DOHH2 (cell line): ENCODE data around the gene HLA-DOA.

ENCODE experiments used
- H3F3A ChIP-seq: fragments of 200-600 bp; sonication (generic), shearing (Covaris generic); 2 replicates; pipeline ENCODE4 v1.6.0; 2016; ENCODE audit warnings: antibody characterized with exemption, mild to moderate bottlenecking; ENCODE audit not compliant: control insufficient read depth, insufficient read depth
- H3K27ac ChIP-seq: fragments of 200-600 bp; sonication (generic); 2 replicates; pipeline ENCODE4 v1.5.1; 2014; ENCODE audit warnings: low read depth, mild to moderate bottlenecking, low read length, moderate library complexity
- H3K27me3 ChIP-seq: fragments of 200-600 bp; sonication (generic); 2 replicates; pipeline ENCODE4 v1.6.1; 2014; ENCODE audit warnings: mild to moderate bottlenecking, low read length, mixed read lengths; ENCODE audit not compliant: control insufficient read depth
- H3K36me3 ChIP-seq: fragments of 200-600 bp; sonication (generic); 2 replicates; pipeline ENCODE4 v1.6.1; 2014; ENCODE audit warnings: mild to moderate bottlenecking, low read length, moderate library complexity, mixed read lengths; ENCODE audit not compliant: control insufficient read depth
- H3K4me1 ChIP-seq: fragments of 200-600 bp; sonication (generic); 2 replicates; pipeline ENCODE4 v1.6.1; 2014; ENCODE audit warnings: mild to moderate bottlenecking, low read length, mixed read lengths; ENCODE audit not compliant: control insufficient read depth
- H3K4me2 ChIP-seq: fragments of 200-600 bp; sonication (generic); 2 replicates; pipeline ENCODE4 v1.6.0; 2014; ENCODE audit warnings: mild to moderate bottlenecking, low read length, moderate library complexity
- H3K4me3 ChIP-seq: fragments of 200-600 bp; sonication (generic); 2 replicates; pipeline ENCODE4 v1.5.1; 2014; ENCODE audit warnings: mild to moderate bottlenecking, low read length, mixed read lengths
- H3K79me2 ChIP-seq: fragments of 200-600 bp; sonication (generic); 2 replicates; pipeline ENCODE4 v1.6.1; 2014; ENCODE audit warnings: mild to moderate bottlenecking, low read length, mixed read lengths; ENCODE audit not compliant: control insufficient read depth
- H3K9me2 ChIP-seq: fragments of 200-600 bp; sonication (generic); replicated peaks from 2 replicates; pipeline ENCODE4 v1.6.1; 2014; ENCODE audit warnings: mild to moderate bottlenecking, low read length, mixed read lengths; ENCODE audit not compliant: control insufficient read depth
- H3K9me3 ChIP-seq: fragments of 200-600 bp; sonication (generic); 2 replicates; pipeline ENCODE4 v1.6.1; 2014; ENCODE audit warnings: antibody characterized with exemption, low read length, mixed read lengths; ENCODE audit not compliant: control insufficient read depth, insufficient read depth
- H4K20me1 ChIP-seq: fragments of 200-600 bp; sonication (generic); 2 replicates; pipeline ENCODE4 v1.6.0; 2014; ENCODE audit warnings: low read depth, mild to moderate bottlenecking, antibody characterized with exemption, low read length, moderate library complexity; ENCODE audit not compliant: control insufficient read depth, insufficient read depth
- EZH2phosphoT487 ChIP-seq: fragments of 200-600 bp; sonication (generic); IDR thresholded peaks from 2 replicates; pipeline ENCODE4 v1.6.1; 2017; ENCODE audit warnings: borderline replicate concordance, mild to moderate bottlenecking, antibody characterized with exemption, low read length, moderate library complexity, mixed read lengths
- TF ChIP-seq, protein P1 (sequence below): fragments of 200-600 bp; sonication (generic); IDR thresholded peaks from one replicate; pipeline ENCODE4 v1.5.1; 2014; ENCODE audit warnings: antibody characterized with exemption, mild to moderate bottlenecking, low read depth, low read length; ENCODE audit not compliant: poor library complexity, severe bottlenecking

The HLA-DOA gene

DNA sequence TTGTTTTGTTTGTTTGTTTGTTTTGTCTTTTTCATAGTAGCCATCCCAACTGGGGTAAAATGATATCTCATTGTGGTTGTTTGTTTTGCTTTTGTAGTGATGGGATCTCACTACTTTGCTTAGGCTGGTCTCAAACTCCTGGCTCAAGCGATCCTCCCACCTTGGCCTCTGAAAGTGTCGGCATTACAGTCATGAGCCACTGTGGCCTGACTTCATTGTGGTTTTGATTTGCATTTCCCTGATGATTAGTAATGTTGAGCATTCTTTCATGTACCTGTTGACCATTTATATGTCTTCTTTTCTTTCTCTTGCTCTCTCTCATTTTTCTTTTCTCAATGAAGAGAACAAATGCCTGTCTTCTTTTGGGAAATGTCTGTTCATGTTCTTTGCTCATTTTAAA is 30.8 kb upstream of the HLA-DOA start:
- H3K4me2 ChIP-seq, result no peak overlapping the region
- no peak overlapping the region for H3K4me3 ChIP-seq
- TF ChIP-seq, protein P1, sequence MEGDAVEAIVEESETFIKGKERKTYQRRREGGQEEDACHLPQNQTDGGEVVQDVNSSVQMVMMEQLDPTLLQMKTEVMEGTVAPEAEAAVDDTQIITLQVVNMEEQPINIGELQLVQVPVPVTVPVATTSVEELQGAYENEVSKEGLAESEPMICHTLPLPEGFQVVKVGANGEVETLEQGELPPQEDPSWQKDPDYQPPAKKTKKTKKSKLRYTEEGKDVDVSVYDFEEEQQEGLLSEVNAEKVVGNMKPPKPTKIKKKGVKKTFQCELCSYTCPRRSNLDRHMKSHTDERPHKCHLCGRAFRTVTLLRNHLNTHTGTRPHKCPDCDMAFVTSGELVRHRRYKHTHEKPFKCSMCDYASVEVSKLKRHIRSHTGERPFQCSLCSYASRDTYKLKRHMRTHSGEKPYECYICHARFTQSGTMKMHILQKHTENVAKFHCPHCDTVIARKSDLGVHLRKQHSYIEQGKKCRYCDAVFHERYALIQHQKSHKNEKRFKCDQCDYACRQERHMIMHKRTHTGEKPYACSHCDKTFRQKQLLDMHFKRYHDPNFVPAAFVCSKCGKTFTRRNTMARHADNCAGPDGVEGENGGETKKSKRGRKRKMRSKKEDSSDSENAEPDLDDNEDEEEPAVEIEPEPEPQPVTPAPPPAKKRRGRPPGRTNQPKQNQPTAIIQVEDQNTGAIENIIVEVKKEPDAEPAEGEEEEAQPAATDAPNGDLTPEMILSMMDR, result no peak
- no peak for TF ChIP-seq EZH2phosphoT487
- H3F3A ChIP-seq, result no peaks in the 10 kb centered on the region
- no peaks in the 10 kb centered on the region for H3K36me3 ChIP-seq
- H3K9me3 ChIP-seq, result peaks cover 2% of the 10 kb centered on the region; the same call in 1 of the 2 replicates
- no peaks in the 10 kb centered on the region for H4K20me1 ChIP-seq
- no peak overlapping the region for H3K27ac ChIP-seq
- H3K4me1 ChIP-seq, result peaks cover 7% of the 10 kb centered on the region; the same call in 1 of the 2 replicates
- no peaks in the 10 kb centered on the region for H3K79me2 ChIP-seq
- no peaks in the 10 kb centered on the region for H3K27me3 ChIP-seq
- no peaks in the 10 kb centered on the region for H3K9me2 ChIP-seq

GRCh38 chr6:33036535-33036934 is 27.1 kb upstream of the HLA-DOA start:
- no peak overlapping the region for H3K27ac ChIP-seq
- TF ChIP-seq, protein P1, result no peak
- no peak for TF ChIP-seq EZH2phosphoT487
- no peaks in the 10 kb centered on the region for H3K79me2 ChIP-seq
- no peaks in the 10 kb centered on the region for H3K36me3 ChIP-seq
- H3K9me3 ChIP-seq, result peaks cover 2% of the 10 kb centered on the region; the same call in 1 of the 2 replicates
- no peak overlapping the region for H3K4me3 ChIP-seq
- H3K4me2 ChIP-seq, result no peak overlapping the region
- no peaks in the 10 kb centered on the region for H3K9me2 ChIP-seq
- H3K27me3 ChIP-seq, result no peaks in the 10 kb centered on the region
- H3F3A ChIP-seq, result no peaks in the 10 kb centered on the region
- H4K20me1 ChIP-seq, result no peaks in the 10 kb centered on the region
- peaks cover 12% of the 10 kb centered on the region for H3K4me1 ChIP-seq

DNA sequence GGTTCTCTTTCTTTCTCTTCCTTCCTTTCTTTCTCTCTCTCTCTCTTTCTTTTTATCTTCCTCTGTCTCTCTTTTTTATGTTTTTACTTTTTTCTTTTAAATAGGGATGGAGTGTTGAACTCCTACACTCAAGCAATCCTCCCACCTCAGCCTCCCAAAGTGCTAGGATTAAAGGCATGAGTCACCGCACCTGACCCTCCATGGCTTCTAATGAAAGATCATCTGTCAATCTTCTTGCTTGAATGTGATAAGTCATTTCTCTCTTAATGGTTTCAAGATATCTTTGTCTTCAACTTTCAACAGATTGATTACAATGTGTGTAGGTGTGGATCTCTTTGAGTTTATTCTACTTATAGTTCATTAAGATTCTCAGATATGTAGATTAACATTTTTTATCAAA is 25.2 kb upstream of the HLA-DOA start:
- H4K20me1 ChIP-seq, result no peaks in the 10 kb centered on the region
- H3K79me2 ChIP-seq, result no peaks in the 10 kb centered on the region
- no peak overlapping the region for H3K4me3 ChIP-seq
- TF ChIP-seq, protein P1, result no peak
- TF ChIP-seq EZH2phosphoT487, result no peak
- peaks cover 25% of the 10 kb centered on the region for H3K4me1 ChIP-seq
- H3K4me2 ChIP-seq, result no peak overlapping the region
- no peak overlapping the region for H3K27ac ChIP-seq
- no peaks in the 10 kb centered on the region for H3K9me2 ChIP-seq
- peaks cover 2% of the 10 kb centered on the region; the same call in 1 of the 2 replicates for H3K9me3 ChIP-seq
- no peaks in the 10 kb centered on the region for H3K27me3 ChIP-seq
- no peaks in the 10 kb centered on the region for H3K36me3 ChIP-seq
- no peaks in the 10 kb centered on the region; the same call in 1 of the 2 replicates for H3F3A ChIP-seq
